GM23338 (cell line): ENCODE measurements around the gene ARHGEF28. TPM values are rescaled to one million over a fixed set of nuclear protein-coding genes. Genes with fewer than 3 reads are reported as not detected.

Source experiments
- ATAC-seq: fragments of 200-7000 bp; cut with Tn5 transposase; 3 replicates; pipeline ENCODE4 v1.9.1; 2020
- DNase-seq: peaks from one replicate; pipeline ENCODE4 v3.0.0-alpha.2; 2015; ENCODE audit warnings: low spot score
- H2AFZ ChIP-seq: fragments of 200-600 bp; sonication (generic); 2 replicates; pipeline ENCODE4 v1.8.0; 2016; ENCODE audit warnings: antibody characterized with exemption, mild to moderate bottlenecking, moderate library complexity
- H3F3A ChIP-seq: fragments of 200-600 bp; sonication (generic); replicated peaks from 2 replicates; pipeline ENCODE4 v1.8.0; 2017; ENCODE audit warnings: antibody characterized with exemption, mixed run types, low read depth
- H3K27ac ChIP-seq: fragments of 200-600 bp; sonication (generic); 2 replicates; pipeline ENCODE4 v1.6.1; 2016; ENCODE audit warnings: low read depth
- H3K27me3 ChIP-seq: fragments of 200-600 bp; sonication (generic); 2 replicates; pipeline ENCODE4 v1.8.0; 2016; ENCODE audit warnings: mild to moderate bottlenecking, mixed run types, moderate library complexity; ENCODE audit not compliant: insufficient read depth
- H3K36me3 ChIP-seq: fragments of 200-600 bp; sonication (generic); 2 replicates; pipeline ENCODE4 v1.8.0; 2016; ENCODE audit warnings: mild to moderate bottlenecking; ENCODE audit not compliant: insufficient read depth
- H3K4me1 ChIP-seq: fragments of 200-600 bp; sonication (generic); 2 replicates; pipeline ENCODE4 v1.8.0; 2016; ENCODE audit warnings: mild to moderate bottlenecking, moderate library complexity; ENCODE audit not compliant: insufficient read depth
- H3K4me2 ChIP-seq: fragments of 200-600 bp; sonication (generic); 2 replicates; pipeline ENCODE4 v1.7.1; 2017; ENCODE audit warnings: mixed run types
- H3K4me3 ChIP-seq: fragments of 200-600 bp; sonication (generic); 2 replicates; pipeline ENCODE4 v1.6.1; 2016; ENCODE audit warnings: mixed run types
- H3K79me2 ChIP-seq: fragments of 200-600 bp; sonication (generic); replicated peaks from 2 replicates; pipeline ENCODE4 v1.8.0; 2017; ENCODE audit warnings: mild to moderate bottlenecking; ENCODE audit not compliant: insufficient read depth
- H3K9me2 ChIP-seq: fragments of 200-600 bp; sonication (generic); 2 replicates; pipeline ENCODE4 v1.8.0; 2017; ENCODE audit not compliant: insufficient read depth
- H4K20me1 ChIP-seq: fragments of 200-600 bp; sonication (generic); replicated peaks from 2 replicates; pipeline ENCODE4 v1.8.0; 2017; ENCODE audit warnings: mild to moderate bottlenecking; ENCODE audit not compliant: insufficient read depth
- H3K27ac Mint-ChIP-seq: 2 replicates; pipeline ENCODE4 v1.8.0; 2020; ENCODE audit warnings: inconsistent platforms, mild to moderate bottlenecking, moderate library complexity, mixed read lengths
- H3K27me3 Mint-ChIP-seq: 3 replicates; pipeline ENCODE4 v1.8.0; 2022; ENCODE audit warnings: low read depth, mild to moderate bottlenecking, moderate library complexity, mixed read lengths, inconsistent platforms; ENCODE audit not compliant: insufficient read depth, poor library complexity
- H3K36me3 Mint-ChIP-seq: 3 replicates; pipeline ENCODE4 v1.8.0; 2021; ENCODE audit warnings: low read depth, mild to moderate bottlenecking, inconsistent platforms, moderate library complexity, mixed read lengths
- H3K4me1 Mint-ChIP-seq: 3 replicates; pipeline ENCODE4 v1.8.0; 2020; ENCODE audit warnings: mild to moderate bottlenecking, inconsistent platforms, mixed read lengths
- H3K4me3 Mint-ChIP-seq: 3 replicates; pipeline ENCODE4 v1.8.0; 2021; ENCODE audit warnings: moderate library complexity, mild to moderate bottlenecking, inconsistent platforms, mixed read lengths
- H3K9me3 Mint-ChIP-seq: 3 replicates; pipeline ENCODE4 v1.8.0; 2020; ENCODE audit warnings: moderate library complexity, mild to moderate bottlenecking, inconsistent platforms, mixed read lengths
- ZNF331 ChIP-seq: fragments of 250-450 bp; sonication (Bioruptor Pico); IDR thresholded peaks from 2 replicates; pipeline ENCODE4 v1.5.0; 2020; ENCODE audit warnings: low read depth, mild to moderate bottlenecking, moderate library complexity
- ZNF462 ChIP-seq: fragments of 250-450 bp; sonication (Bioruptor Pico); IDR thresholded peaks from 2 replicates; pipeline ENCODE4 v1.5.0; 2020; ENCODE audit warnings: mild to moderate bottlenecking, moderate library complexity
- polyA plus RNA-seq: library from polyadenylated mRNA; unstranded; fragments of >200 nt; fragmentation: Nextera tagmentation; extraction: Ambion mirVana; gene quantifications from 2 replicates; pipeline ENCODE4 v1.2.1, GENCODE V29; 2016
- total RNA-seq: library from RNA; depleted of rRNA; stranded (reverse); fragments of >200 nt; shearing (Covaris generic); gene quantifications from 2 replicates; pipeline ENCODE4 v1.2.3, GENCODE V29; 2014
- TF ChIP-seq, protein P1 (sequence below), 2 experiments: fragments of 200-600 bp in 1 of 2; sonication (generic) in 1 of 2; conservative IDR thresholded peaks; 2 replicates each; pipeline versions ENCODE4 v1.5.1 to v1.6.1; 2016 to 2017; ENCODE audit warnings: antibody characterized with exemption in 2 of 2, low read depth in 2 of 2, mild to moderate bottlenecking in 2 of 2, moderate library complexity in 1 of 2

Gene ARHGEF28
- total and polyA plus RNA-seq, 2 experiments from 2014 or later = 0.39 to 1.0 TPM

DNA sequence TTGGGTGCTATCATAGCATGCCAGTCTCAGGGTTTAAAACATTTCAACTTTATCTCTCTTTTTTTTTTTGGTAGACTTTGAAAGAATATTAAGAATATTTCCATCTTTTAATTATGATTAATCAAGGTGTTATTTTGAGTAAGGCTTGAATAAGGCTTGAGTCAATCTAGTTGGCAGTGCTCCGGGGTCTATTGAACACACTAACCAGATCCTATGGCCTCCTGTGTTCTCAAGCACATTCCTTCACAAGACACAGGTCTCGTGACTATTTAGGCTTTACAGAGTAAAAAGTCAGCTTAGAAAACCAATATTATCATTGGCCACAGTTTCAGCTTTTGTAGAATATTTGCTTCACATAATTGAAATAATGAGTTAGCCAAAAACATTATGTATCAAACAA lies 151.2 kb downstream of the ARHGEF28 start:
- H3K4me3 Mint-ChIP-seq = no peak overlapping the region
- H3K27ac Mint-ChIP-seq = no peak overlapping the region
- Histone ChIP-seq H3K27me3 (no peaks in the 10 kb centered on the region), H4K20me1 (no peaks in the 10 kb centered on the region), H3F3A (no peaks in the 10 kb centered on the region), H3K4me1 (no peaks in the 10 kb centered on the region), H3K4me2 (no peak overlapping the region), H3K27ac (no peak overlapping the region), H3K36me3 (no peaks in the 10 kb centered on the region), H3K4me3 (no peak overlapping the region), H3K9me2 (no peaks in the 10 kb centered on the region; the same call in 1 of the 2 replicates), H3K79me2 (no peaks in the 10 kb centered on the region), H2AFZ (no peak overlapping the region)
- DNase-seq (no peak), ATAC-seq (no peak)
- H3K27me3 Mint-ChIP-seq = no peaks in the 10 kb centered on the region
- TF ChIP-seq ZNF331 (CRISPR knock-in tag) = no peak
- H3K4me1 Mint-ChIP-seq = no peaks in the 10 kb centered on the region
- H3K9me3 Mint-ChIP-seq = no peaks in the 10 kb centered on the region
- no peaks in the 10 kb centered on the region for H3K36me3 Mint-ChIP-seq

- peaks cover 4% of the 10 kb centered on the region for H3K27me3 Mint-ChIP-seq
- H3K27ac Mint-ChIP-seq = no peak overlapping the region
- no peaks in the 10 kb centered on the region for H3K36me3 ChIP-seq
- H3K36me3 Mint-ChIP-seq = no peaks in the 10 kb centered on the region
- H3K9me2 ChIP-seq = no peaks in the 10 kb centered on the region
- H3K4me1 Mint-ChIP-seq = no peaks in the 10 kb centered on the region
- no peak overlapping the region for H3K4me3 Mint-ChIP-seq
- DNase-seq (no peak), ATAC-seq (no peak)
- no peaks in the 10 kb centered on the region for H3F3A ChIP-seq
- H4K20me1 ChIP-seq = no peaks in the 10 kb centered on the region
- H3K27ac ChIP-seq = no peak overlapping the region
- no peak for TF ChIP-seq ZNF462 (CRISPR knock-in tag)
- TF ChIP-seq, protein P1, sequence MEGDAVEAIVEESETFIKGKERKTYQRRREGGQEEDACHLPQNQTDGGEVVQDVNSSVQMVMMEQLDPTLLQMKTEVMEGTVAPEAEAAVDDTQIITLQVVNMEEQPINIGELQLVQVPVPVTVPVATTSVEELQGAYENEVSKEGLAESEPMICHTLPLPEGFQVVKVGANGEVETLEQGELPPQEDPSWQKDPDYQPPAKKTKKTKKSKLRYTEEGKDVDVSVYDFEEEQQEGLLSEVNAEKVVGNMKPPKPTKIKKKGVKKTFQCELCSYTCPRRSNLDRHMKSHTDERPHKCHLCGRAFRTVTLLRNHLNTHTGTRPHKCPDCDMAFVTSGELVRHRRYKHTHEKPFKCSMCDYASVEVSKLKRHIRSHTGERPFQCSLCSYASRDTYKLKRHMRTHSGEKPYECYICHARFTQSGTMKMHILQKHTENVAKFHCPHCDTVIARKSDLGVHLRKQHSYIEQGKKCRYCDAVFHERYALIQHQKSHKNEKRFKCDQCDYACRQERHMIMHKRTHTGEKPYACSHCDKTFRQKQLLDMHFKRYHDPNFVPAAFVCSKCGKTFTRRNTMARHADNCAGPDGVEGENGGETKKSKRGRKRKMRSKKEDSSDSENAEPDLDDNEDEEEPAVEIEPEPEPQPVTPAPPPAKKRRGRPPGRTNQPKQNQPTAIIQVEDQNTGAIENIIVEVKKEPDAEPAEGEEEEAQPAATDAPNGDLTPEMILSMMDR (conservative IDR thresholded peaks at IDR 0.05; ENCODE audit: low read depth in 2 of 2) = 0 out of 4 replicates have a peak, but pooled peaks of 1 of the 2 experiments have one; percentile 2
- no peaks in the 10 kb centered on the region for H3K79me2 ChIP-seq
- no peak overlapping the region for H3K4me3 ChIP-seq
- no peaks in the 10 kb centered on the region for H3K4me1 ChIP-seq
- H3K9me3 Mint-ChIP-seq = no peaks in the 10 kb centered on the region
- H2AFZ ChIP-seq = no peak overlapping the region
- H3K4me2 ChIP-seq = no peak overlapping the region
- H3K27me3 ChIP-seq = no peaks in the 10 kb centered on the region
These were observed 154.5 kb downstream of the ARHGEF28 start for GRCh38 chr5:73780302-73781080.
